Vagina (tissue), 2 donors: ENCODE data around the gene LGI1. TPM values are rescaled to one million over a fixed set of nuclear protein-coding genes. Genes with fewer than 3 reads are reported as not detected.

ENCODE experiments used
- DNase-seq, 2 donors: peaks; one replicate each; pipeline ENCODE4 v3.0.0-alpha.2; 2017; ENCODE audit errors: extremely low spot score in 2 of 2
- H3K27ac ChIP-seq: fragments of 200-600 bp; sonication (generic); one replicate; pipeline ENCODE4 v1.5.1; 2019
- H3K27me3 ChIP-seq: fragments of 200-600 bp; sonication (generic); one replicate; pipeline ENCODE4 v1.5.1; 2019
- H3K36me3 ChIP-seq, 2 donors: fragments of 200-600 bp; sonication (generic); one replicate each; pipeline ENCODE4 v1.5.1; 2017 to 2019
- H3K4me1 ChIP-seq: fragments of 200-600 bp; sonication (generic); one replicate; pipeline ENCODE4 v1.5.1; 2019
- H3K4me3 ChIP-seq, 2 donors: fragments of 200-600 bp; sonication (generic); 1 replicate in 1 of 2; 2 replicates in 1 of 2; pipeline ENCODE4 v1.5.1; 2016 to 2019
- H3K9me3 ChIP-seq: fragments of 200-600 bp; sonication (generic); one replicate; pipeline ENCODE4 v1.5.1; 2019
- CTCF ChIP-seq, 3 experiments: fragments of 450-650 bp in 2 of 3; fragments of 200-600 bp in 1 of 3; sonication (generic) in 1 of 3; IDR thresholded peaks; one replicate each; pipeline ENCODE4 v1.5.1; 2017 to 2019; ENCODE audit warnings: antibody characterized with exemption in 3 of 3, mild to moderate bottlenecking in 2 of 3, moderate library complexity in 2 of 3
- POLR2A ChIP-seq, 2 donors: fragments of 450-650 bp; IDR thresholded peaks; one replicate each; pipeline ENCODE4 v1.6.1; 2017; ENCODE audit warnings: antibody characterized with exemption in 2 of 2, mild to moderate bottlenecking in 2 of 2, moderate library complexity in 2 of 2
- POLR2AphosphoS5 ChIP-seq, 2 donors: sonication (generic); formaldehyde crosslinking; IDR thresholded peaks; one replicate each; pipeline ENCODE4 v1.9.0; 2017; ENCODE audit warnings: antibody characterized with exemption in 2 of 2, mild to moderate bottlenecking in 2 of 2, low read depth in 1 of 2; ENCODE audit not compliant: insufficient read depth in 1 of 2
- intact Hi-C: fragments of 100-400 bp; cut with DNase I; formaldehyde crosslinking; loops from one replicate; pipeline ENCODE4 v1.15.1; 2023
- total RNA-seq: library from RNA; depleted of rRNA; stranded (reverse); fragments of >200 nt; gene quantifications from one replicate; pipeline ENCODE4 v1.2.3, GENCODE V29; 2016

The LGI1 gene
- total RNA-seq, 1 donor from 2014 or later = 0.74 TPM

DNA sequence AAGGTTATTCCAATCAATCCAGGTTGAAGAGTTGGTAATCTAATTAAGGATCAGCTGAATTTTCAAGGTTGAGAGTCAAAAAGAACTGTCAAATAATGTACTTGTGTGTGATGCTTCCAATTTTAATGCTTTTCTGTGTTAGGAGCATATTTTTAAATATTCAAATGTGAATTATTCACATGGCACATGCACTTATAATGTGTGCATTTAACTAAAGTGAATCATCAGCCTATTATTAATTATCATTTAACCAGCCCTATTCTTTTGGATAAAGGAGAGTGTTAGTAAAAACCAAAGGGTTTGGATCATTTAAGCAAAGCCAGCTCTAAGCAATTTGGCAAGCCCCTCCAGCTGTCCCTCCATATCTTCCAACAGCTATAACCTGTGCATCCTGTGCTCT is 11.2 kb downstream of the LGI1 start:
- no peak for DNase-seq
- Histone ChIP-seq H3K4me1 (no peaks in the 10 kb centered on the region), H3K4me3 (no peak overlapping the region), H3K27me3 (no peaks in the 10 kb centered on the region), H3K27ac (no peak overlapping the region), H3K36me3 (no peaks in the 10 kb centered on the region), H3K9me3 (no peaks in the 10 kb centered on the region)
- intact Hi-C loops = no loop called here
- no peak for TF ChIP-seq POLR2A (IDR thresholded peaks at IDR 0.05)
- no peak for TF ChIP-seq CTCF (IDR thresholded peaks at IDR 0.05)
- TF ChIP-seq POLR2AphosphoS5 (IDR thresholded peaks at IDR 0.05; ENCODE audit: insufficient read depth in 1 of 2, low read depth in 1 of 2) = no peak

GRCh38 chr10:93771354-93771753 is 13.6 kb downstream of the LGI1 start:
- TF ChIP-seq POLR2AphosphoS5 (IDR thresholded peaks at IDR 0.05; ENCODE audit: insufficient read depth in 1 of 2, low read depth in 1 of 2) (no peak), CTCF (IDR thresholded peaks at IDR 0.05) (no peak), POLR2A (IDR thresholded peaks at IDR 0.05) (no peak)
- intact Hi-C loops = no loop called here

DNA sequence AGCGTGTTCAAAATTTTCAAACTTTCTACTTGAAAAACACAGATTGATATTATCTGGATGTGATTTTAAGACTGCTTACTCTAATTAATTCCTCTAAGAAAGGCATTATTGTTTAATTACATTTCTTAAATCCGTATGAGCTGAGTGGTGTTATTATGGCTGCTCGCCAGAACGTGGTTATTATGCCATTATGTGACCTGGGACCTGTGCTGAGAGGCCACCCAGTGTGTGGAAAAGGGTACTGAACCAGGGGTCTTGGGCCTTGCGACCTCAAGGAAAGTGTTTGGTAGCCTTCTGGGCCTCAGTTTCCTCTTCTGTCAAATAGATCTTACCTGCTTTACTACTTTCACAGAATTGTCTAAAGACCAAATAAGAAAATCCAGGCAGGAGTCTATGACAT is 15.4 kb downstream of the LGI1 start:
- Histone ChIP-seq H3K4me1 (no peaks in the 10 kb centered on the region), H3K27ac (no peak overlapping the region), H3K27me3 (no peaks in the 10 kb centered on the region), H3K4me3 (no peak overlapping the region), H3K9me3 (no peaks in the 10 kb centered on the region), H3K36me3 (no peaks in the 10 kb centered on the region)
- TF ChIP-seq CTCF (IDR thresholded peaks at IDR 0.05) = no peak
- TF ChIP-seq POLR2A (IDR thresholded peaks at IDR 0.05) = no peak
- TF ChIP-seq POLR2AphosphoS5 (IDR thresholded peaks at IDR 0.05; ENCODE audit: insufficient read depth in 1 of 2, low read depth in 1 of 2) = no peak
- DNase-seq = no peak
- intact Hi-C loops = no loop called here

More at GRCh38 chr10:93771354-93771753, 13.6 kb downstream of the LGI1 start:
- H3K4me3 ChIP-seq = no peak overlapping the region
- no peak for DNase-seq
- H3K27me3 ChIP-seq = no peaks in the 10 kb centered on the region
- no peaks in the 10 kb centered on the region for H3K4me1 ChIP-seq
- no peaks in the 10 kb centered on the region for H3K36me3 ChIP-seq
- no peaks in the 10 kb centered on the region for H3K9me3 ChIP-seq
- no peak overlapping the region for H3K27ac ChIP-seq

- H3K9me3 ChIP-seq = no peaks in the 10 kb centered on the region
- no peak overlapping the region for H3K4me3 ChIP-seq
- no peak for DNase-seq
- intact Hi-C loops = no loop called here
- H3K27me3 ChIP-seq = no peaks in the 10 kb centered on the region
- H3K4me1 ChIP-seq = no peaks in the 10 kb centered on the region
- TF ChIP-seq CTCF (IDR thresholded peaks at IDR 0.05) = no peak
- TF ChIP-seq POLR2A (IDR thresholded peaks at IDR 0.05) = no peak
- no peak for TF ChIP-seq POLR2AphosphoS5 (IDR thresholded peaks at IDR 0.05; ENCODE audit: insufficient read depth in 1 of 2, low read depth in 1 of 2)
- no peaks in the 10 kb centered on the region for H3K36me3 ChIP-seq
- no peak overlapping the region for H3K27ac ChIP-seq
Measured at GRCh38 chr10:93773705-93774104, 16.0 kb downstream of the LGI1 start.

GRCh38 chr10:93775356-93775755 is 17.6 kb downstream of the LGI1 start:
- Histone ChIP-seq H3K27ac (no peak overlapping the region), H3K4me1 (no peaks in the 10 kb centered on the region), H3K4me3 (no peak overlapping the region), H3K27me3 (no peaks in the 10 kb centered on the region), H3K36me3 (no peaks in the 10 kb centered on the region), H3K9me3 (no peaks in the 10 kb centered on the region)
- TF ChIP-seq CTCF (IDR thresholded peaks at IDR 0.05) (no peak), POLR2A (IDR thresholded peaks at IDR 0.05) (no peak), POLR2AphosphoS5 (IDR thresholded peaks at IDR 0.05; ENCODE audit: insufficient read depth in 1 of 2, low read depth in 1 of 2) (no peak)
- DNase-seq = no peak
- intact Hi-C loops = no loop called here
